GM12801 (cell line): ENCODE data around the gene CMTM7.

ENCODE experiments used
- TF ChIP-seq, protein P1 (sequence below): IDR thresholded peaks from one replicate; pipeline ENCODE4 v1.5.1; 2011; ENCODE audit warnings: control low read depth; ENCODE audit not compliant: insufficient read length; ENCODE audit errors: extremely low read depth

CMTM7 gene

DNA sequence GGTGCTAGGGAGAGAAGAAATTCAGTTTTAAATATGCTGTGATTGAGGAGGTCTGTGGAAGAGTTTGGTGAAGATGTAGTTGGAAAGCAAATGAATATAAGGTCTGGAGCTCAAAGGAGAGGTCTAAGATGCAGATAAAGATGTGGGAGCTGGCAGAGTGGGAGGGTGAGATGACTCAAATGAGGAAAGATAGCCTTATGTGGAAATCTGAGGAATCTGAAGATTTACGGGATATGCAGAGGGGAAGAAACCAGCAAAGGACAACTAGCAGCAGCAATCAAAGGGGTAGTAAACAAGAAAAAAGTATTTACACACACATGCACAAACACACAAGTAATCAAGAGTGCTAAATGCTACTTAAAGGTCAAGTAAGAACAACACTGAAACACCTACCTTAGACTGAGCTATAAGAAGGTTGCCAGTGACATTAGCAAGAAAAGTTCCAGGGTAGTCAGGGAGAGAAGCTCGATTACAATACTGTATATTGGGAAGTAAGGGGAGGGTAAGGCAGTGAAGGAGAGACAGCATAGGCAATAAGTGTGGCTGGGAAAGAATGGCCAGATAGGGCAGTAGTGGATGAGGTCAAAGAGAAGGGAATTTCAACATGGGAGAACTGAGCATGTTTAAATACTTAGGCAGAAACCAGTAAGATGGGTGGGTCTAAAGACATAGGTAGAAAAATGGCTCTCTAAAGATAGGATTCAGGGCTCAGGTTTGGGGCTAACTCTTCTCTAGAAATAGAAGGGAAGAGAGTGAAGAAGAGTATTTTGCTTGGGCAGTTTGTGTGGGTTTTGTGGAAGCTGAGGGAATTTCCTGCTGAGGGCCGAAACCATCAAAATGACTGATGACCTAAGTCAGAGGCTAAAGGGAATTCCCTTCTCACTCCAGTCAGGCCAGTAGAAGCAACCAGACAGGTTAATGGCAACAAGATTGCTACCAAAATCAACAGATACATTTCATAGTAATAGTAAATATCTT, 102.1 kb downstream of the CMTM7 start:
- TF ChIP-seq, protein P1, sequence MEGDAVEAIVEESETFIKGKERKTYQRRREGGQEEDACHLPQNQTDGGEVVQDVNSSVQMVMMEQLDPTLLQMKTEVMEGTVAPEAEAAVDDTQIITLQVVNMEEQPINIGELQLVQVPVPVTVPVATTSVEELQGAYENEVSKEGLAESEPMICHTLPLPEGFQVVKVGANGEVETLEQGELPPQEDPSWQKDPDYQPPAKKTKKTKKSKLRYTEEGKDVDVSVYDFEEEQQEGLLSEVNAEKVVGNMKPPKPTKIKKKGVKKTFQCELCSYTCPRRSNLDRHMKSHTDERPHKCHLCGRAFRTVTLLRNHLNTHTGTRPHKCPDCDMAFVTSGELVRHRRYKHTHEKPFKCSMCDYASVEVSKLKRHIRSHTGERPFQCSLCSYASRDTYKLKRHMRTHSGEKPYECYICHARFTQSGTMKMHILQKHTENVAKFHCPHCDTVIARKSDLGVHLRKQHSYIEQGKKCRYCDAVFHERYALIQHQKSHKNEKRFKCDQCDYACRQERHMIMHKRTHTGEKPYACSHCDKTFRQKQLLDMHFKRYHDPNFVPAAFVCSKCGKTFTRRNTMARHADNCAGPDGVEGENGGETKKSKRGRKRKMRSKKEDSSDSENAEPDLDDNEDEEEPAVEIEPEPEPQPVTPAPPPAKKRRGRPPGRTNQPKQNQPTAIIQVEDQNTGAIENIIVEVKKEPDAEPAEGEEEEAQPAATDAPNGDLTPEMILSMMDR = no peak

DNA sequence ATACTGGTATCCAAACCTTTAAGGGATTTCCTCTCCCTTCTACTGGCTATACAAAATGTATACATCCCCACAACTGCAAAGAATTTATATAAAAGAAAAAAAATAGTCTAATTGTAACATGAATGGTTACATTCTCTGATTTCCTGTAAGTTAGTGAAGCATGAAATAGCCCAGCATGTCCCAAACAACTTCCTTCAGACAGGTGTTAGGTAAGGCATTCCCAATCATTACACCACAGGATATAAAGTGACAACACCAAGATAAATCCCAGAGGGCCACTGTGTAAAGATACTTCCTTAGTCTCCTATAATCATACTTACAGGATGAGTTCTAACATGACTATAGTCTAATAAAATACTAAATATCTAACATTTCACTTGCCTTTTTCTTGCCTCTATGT, 103.4 kb downstream of the CMTM7 start:
- TF ChIP-seq, protein P1 = no peak

DNA sequence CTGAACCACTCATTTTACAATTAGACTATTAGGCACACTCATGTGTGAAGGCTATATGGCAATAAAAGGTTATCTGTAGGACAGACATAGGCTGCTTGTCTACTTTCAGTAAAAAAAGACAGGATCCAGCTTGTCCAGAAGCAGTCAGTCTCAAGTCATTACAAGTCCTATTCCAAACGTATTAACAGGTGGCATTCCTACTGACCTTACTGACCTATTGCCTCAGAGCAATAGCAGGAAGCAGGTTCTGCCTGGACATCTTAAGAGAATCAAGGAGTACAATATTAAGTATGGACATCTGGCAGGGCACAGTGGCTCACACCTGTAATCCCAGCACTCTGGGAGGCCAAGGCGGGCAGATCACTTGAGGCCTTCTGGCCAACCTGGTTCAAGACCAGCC, 104.0 kb downstream of the CMTM7 start:
- TF ChIP-seq, protein P1 = no peak

DNA sequence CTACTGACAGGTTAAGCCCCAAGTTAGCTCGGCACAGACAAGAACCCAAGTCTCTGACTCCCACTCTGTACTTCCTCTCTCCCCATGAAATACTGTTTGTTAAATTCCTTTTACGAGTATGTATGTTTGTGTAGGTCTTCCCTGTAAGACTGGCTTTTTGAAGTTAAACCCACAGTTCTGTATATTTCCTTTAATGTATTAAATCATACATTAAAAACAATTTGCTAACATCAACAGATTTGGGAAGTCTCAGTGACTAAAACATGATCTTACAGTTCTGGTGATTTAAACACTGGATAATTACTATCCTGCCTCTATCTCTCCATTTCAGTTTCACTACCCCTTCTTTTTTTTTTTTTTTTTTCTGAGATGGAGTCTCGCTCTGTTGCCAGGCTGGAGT, 106.6 kb downstream of the CMTM7 start:
- TF ChIP-seq, protein P1 = no peak

DNA sequence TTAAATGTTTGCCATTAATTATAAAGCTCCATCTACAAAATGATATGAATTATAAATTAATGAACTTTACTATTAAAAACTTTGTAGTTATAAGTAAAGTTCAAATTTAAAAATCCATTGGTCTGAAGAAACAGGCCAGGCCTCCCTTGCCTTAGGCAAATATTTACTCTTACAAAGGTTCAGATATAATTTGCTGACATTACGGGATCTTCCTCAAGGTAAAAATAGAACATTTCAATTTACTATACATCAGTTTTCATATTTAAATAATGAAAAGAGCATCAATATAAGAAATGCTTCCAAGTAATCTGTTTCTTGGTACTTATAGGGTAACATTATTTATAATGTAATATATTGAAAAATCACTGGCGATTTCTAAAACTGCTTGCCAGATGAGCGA, 107.3 kb downstream of the CMTM7 start:
- TF ChIP-seq, protein P1 = no peak

DNA sequence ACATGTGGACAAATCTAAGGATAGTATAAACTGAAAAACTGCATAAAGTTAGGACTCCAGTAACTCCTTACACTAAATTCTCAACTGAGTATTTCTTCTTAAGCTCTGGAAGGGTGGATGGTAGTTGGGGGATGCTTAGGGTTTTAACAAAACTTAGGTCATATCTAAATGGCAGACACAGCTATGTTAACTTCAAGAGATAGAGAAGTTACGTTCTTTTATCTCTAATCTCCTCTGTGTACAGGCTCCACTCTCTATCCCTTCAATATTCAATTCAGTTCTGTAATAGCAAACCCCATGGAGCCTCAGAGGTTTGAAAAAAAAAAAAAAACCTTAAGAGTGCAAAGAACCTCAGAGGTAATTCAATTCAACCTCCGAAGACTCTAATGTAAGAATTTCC, 107.9 kb downstream of the CMTM7 start:
- TF ChIP-seq, protein P1 = no peak

DNA sequence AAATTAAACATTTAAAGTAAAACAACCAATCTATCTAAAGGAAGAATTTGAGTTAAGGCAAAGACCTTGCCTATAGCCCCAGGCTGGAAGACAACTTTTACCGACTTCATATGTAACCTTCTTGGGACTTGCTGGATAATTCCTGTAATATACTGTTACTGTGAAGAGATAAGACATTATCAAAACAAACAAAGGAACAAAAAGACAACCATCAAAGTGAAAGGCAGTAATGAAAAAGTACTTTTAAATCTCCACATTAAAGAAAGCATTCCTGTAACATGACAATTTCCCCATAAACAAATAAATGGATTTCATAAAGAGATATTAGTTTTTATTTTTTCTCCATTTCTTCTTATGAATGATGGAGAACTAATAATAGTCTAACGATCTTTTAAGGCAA, 108.6 kb downstream of the CMTM7 start:
- TF ChIP-seq, protein P1 = no peak
